Effector memory CD4-positive, alpha-beta T cell (primary cell): ENCODE measurements around the gene FOXP1.
A peak's percentile ranks its signal among the peaks of the same experiment; 100 is the strongest.
"Not testable (repeated sequence)": the region's sequence is repeated elsewhere in the genome, so short reads cannot be mapped to it uniquely, and the experiment has no call there.

Source experiments
- DNase-seq, 3 donors: peaks; one replicate each; pipeline ENCODE4 v3.0.0-alpha.2; 2020
- H3K27ac ChIP-seq: 2 replicates; pipeline ENCODE4 v1.7.0; 2013; ENCODE audit warnings: mild to moderate bottlenecking, low read length, moderate library complexity; ENCODE audit not compliant: insufficient read depth, poor library complexity, severe bottlenecking
- H3K27me3 ChIP-seq: replicated peaks from 2 replicates; pipeline ENCODE4 v1.7.0; 2013; ENCODE audit warnings: mild to moderate bottlenecking, low read length; ENCODE audit not compliant: insufficient read depth, control insufficient read depth, poor library complexity, severe bottlenecking
- H3K36me3 ChIP-seq: 2 replicates; pipeline ENCODE4 v1.7.0; 2013; ENCODE audit warnings: mild to moderate bottlenecking, low read length, moderate library complexity; ENCODE audit not compliant: control insufficient read depth, insufficient read depth
- H3K4me1 ChIP-seq: 2 replicates; pipeline ENCODE4 v1.7.0; 2013; ENCODE audit warnings: low read length, mild to moderate bottlenecking; ENCODE audit not compliant: control insufficient read depth, insufficient read depth, poor library complexity, severe bottlenecking
- H3K4me3 ChIP-seq: 2 replicates; pipeline ENCODE4 v1.7.0; 2013; ENCODE audit warnings: low read length, low read depth, mild to moderate bottlenecking; ENCODE audit not compliant: insufficient read depth, poor library complexity, severe bottlenecking
- H3K9me3 ChIP-seq: 2 replicates; pipeline ENCODE4 v1.7.0; 2013; ENCODE audit warnings: mild to moderate bottlenecking, low read length, moderate library complexity; ENCODE audit not compliant: control insufficient read depth

Gene FOXP1

GRCh38 chr3:70981231-70981880, 602.2 kb downstream of the FOXP1 start:
- Histone ChIP-seq H3K4me3 (no peak overlapping the region), H3K36me3 (peaks cover 55% of the 10 kb centered on the region), H3K9me3 (no peaks in the 10 kb centered on the region), H3K27me3 (no peaks in the 10 kb centered on the region), H3K27ac (no peak overlapping the region), H3K4me1 (peaks cover 11% of the 10 kb centered on the region)
- no peak for DNase-seq

- H3K4me3 ChIP-seq: no peak overlapping the region
- peaks cover 11% of the 10 kb centered on the region for H3K4me1 ChIP-seq
- H3K9me3 ChIP-seq: no peaks in the 10 kb centered on the region
- peak overlapping the region; percentile 20 for H3K27ac ChIP-seq
- no peaks in the 10 kb centered on the region for H3K27me3 ChIP-seq
- no peak for DNase-seq
- H3K36me3 ChIP-seq: peaks cover 55% of the 10 kb centered on the region
These were observed 602.8 kb downstream of the FOXP1 start for GRCh38 chr3:70980646-70981170.

- H3K36me3 ChIP-seq: peaks cover 61% of the 10 kb centered on the region
- H3K27me3 ChIP-seq: no peaks in the 10 kb centered on the region
- no peak overlapping the region for H3K4me3 ChIP-seq
- H3K27ac ChIP-seq: no peak overlapping the region
- no peaks in the 10 kb centered on the region for H3K9me3 ChIP-seq
- H3K4me1 ChIP-seq: peaks cover 11% of the 10 kb centered on the region
- DNase-seq: no peak
These were observed 603.4 kb downstream of the FOXP1 start for GRCh38 chr3:70979983-70980645.

GRCh38 chr3:70977712-70978111, 605.8 kb downstream of the FOXP1 start:
- no peak for DNase-seq
- H3K9me3 ChIP-seq: no peaks in the 10 kb centered on the region
- H3K27me3 ChIP-seq: no peaks in the 10 kb centered on the region
- H3K4me3 ChIP-seq: no peak overlapping the region
- peaks cover 64% of the 10 kb centered on the region for H3K36me3 ChIP-seq
- H3K4me1 ChIP-seq: peaks cover 6% of the 10 kb centered on the region
- no peak overlapping the region for H3K27ac ChIP-seq

- not testable (repeated sequence) for H3K4me1 ChIP-seq, H3K27me3 ChIP-seq, DNase-seq, H3K9me3 ChIP-seq, H3K4me3 ChIP-seq, H3K27ac ChIP-seq
- peaks cover 77% of the 10 kb centered on the region for H3K36me3 ChIP-seq
These were observed 607.5 kb downstream of the FOXP1 start for GRCh38 chr3:70975981-70976380.

GRCh38 chr3:70974747-70975146, 608.8 kb downstream of the FOXP1 start:
- Histone ChIP-seq H3K4me1 (no peaks in the 10 kb centered on the region), H3K27ac (no peak overlapping the region), H3K36me3 (peaks cover 80% of the 10 kb centered on the region), H3K9me3 (no peaks in the 10 kb centered on the region), H3K4me3 (no peak overlapping the region), H3K27me3 (no peaks in the 10 kb centered on the region)
- no peak for DNase-seq

- H3K36me3 ChIP-seq: peaks cover 87% of the 10 kb centered on the region
- no peak overlapping the region for H3K4me3 ChIP-seq
- H3K4me1 ChIP-seq: no peaks in the 10 kb centered on the region
- no peak for DNase-seq
- no peaks in the 10 kb centered on the region for H3K27me3 ChIP-seq
- H3K9me3 ChIP-seq: no peaks in the 10 kb centered on the region
- H3K27ac ChIP-seq: no peak overlapping the region
These were observed 610.0 kb downstream of the FOXP1 start for GRCh38 chr3:70973558-70973957.

GRCh38 chr3:70972855-70973254, 610.7 kb downstream of the FOXP1 start:
- no peaks in the 10 kb centered on the region for H3K27me3 ChIP-seq
- no peak overlapping the region for H3K4me3 ChIP-seq
- H3K36me3 ChIP-seq: peaks cover 88% of the 10 kb centered on the region
- DNase-seq: no peak
- no peaks in the 10 kb centered on the region for H3K9me3 ChIP-seq
- H3K27ac ChIP-seq: no peak overlapping the region
- no peaks in the 10 kb centered on the region for H3K4me1 ChIP-seq

- Histone ChIP-seq H3K4me1 (no peaks in the 10 kb centered on the region), H3K27ac (no peak overlapping the region), H3K36me3 (peaks cover 88% of the 10 kb centered on the region), H3K27me3 (no peaks in the 10 kb centered on the region), H3K9me3 (no peaks in the 10 kb centered on the region), H3K4me3 (no peak overlapping the region)
- DNase-seq: no peak
These were observed 612.6 kb downstream of the FOXP1 start for GRCh38 chr3:70970952-70971351.

- no peak overlapping the region for H3K27ac ChIP-seq
- H3K4me1 ChIP-seq: no peaks in the 10 kb centered on the region
- no peak overlapping the region for H3K4me3 ChIP-seq
- H3K9me3 ChIP-seq: no peaks in the 10 kb centered on the region
- peaks cover 88% of the 10 kb centered on the region for H3K36me3 ChIP-seq
- no peaks in the 10 kb centered on the region for H3K27me3 ChIP-seq
- no peak for DNase-seq
These were observed 613.4 kb downstream of the FOXP1 start for GRCh38 chr3:70970171-70970570.
